Kasumi-1 (cell line): Measurements from ENCODE around the gene ZNF516.

ENCODE experiments used
- DNase-seq, 2 experiments: peaks; one replicate each; lab custom pipeline; 2025; lab: John Stamatoyannopoulos, UW

The ZNF516 gene

GRCh38 chr18:76506974-76507764 is 12.1 kb upstream of the ZNF516 start:
- DNase-seq: no peak

DNA sequence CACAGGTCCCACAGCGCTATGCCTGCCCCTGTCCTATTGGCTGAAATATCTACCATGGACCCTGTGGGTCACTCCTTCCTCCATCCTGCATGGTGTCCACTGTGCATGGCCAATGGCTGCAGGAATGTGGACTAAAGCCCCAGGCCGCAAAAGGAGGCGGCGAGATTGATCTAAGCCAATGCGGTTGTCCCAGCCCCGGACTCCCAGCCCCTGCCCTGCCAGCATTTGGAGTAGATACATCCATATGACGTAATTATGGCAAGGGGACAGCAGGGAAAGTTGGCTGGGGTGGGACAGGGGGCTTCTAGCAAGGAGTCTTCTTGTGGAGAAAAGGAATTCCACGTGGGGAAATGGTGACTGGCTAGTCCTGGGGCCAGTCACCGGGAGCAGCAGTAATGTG is 11.4 kb upstream of the ZNF516 start:
- no peak for DNase-seq

- no peak for DNase-seq
These were observed 10.6 kb upstream of the ZNF516 start for GRCh38 chr18:76505614-76506013.

GRCh38 chr18:76504749-76505148 is 9.7 kb upstream of the ZNF516 start:
- no peak for DNase-seq

DNA sequence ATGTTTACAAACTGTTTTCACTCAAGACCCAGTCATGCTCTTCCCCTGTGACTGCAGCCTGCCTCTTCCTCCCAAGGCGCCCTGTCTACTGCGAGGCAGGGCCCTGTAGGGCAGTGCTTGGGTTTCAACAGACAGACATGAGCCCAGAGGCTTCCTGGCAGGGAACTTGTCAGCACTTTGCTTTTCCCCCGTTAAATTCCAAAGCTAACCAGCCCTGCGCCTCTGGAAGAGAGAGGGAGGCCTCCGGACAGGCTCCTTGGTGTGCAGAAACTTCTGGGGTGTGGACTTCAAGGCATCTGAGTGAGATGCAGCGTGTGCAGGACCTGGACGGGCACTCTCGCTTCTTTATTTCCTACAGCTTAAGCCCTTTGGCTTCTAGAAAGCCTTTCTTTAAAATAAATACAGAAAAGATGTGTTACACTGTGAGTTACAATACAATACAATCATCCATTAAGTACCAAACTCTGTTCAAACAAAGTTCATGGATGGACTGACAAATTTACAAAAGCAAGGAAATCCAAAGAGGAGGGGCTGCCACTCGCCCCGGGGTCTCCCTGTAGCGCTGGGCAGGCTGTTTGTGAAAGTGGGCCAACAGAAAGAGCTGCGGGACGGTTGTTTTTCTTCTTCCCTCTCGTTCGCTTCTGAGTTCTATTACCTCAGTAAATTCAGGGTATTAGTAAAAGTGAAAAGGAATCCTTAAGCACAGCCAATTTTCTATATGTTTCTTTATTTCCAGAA is 8.8 kb upstream of the ZNF516 start:
- no peak for DNase-seq

GRCh38 chr18:76502551-76502950 is 7.5 kb upstream of the ZNF516 start:
- DNase-seq: no peak

DNA sequence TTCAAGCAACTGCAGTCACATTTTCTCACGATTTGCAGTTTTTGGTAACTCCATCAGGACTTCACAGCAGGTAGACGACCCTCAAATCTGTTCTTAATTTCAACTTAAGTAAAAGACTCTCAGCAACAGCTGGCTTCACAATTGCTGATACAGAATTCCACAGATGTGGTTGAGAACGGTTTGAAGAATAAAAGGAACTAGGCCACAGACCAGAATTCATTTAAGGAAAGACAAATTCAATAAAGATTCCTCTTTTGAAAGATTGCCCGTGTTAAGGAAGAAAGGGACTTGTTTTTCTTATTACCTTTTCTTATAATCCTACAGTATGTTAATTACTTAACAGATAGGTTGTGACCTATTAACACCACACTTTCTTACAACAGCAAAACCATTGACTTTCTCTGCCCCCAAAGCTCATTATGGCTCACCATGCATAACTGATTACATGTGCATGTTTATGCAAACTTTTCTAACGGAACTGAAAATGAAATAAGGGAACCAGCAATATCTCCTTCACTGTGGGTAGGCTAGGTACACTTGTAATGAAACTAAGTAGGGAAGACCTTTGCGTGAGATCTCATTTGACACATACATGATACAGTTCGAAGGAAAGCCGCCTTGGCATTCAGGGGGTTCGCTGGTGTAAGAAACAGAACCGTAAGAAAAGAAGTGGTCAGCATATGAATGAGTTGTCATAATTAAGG is 4.7 kb upstream of the ZNF516 start:
- no peak for DNase-seq

GRCh38 chr18:76499021-76499420 is 4.0 kb upstream of the ZNF516 start:
- no peak for DNase-seq

DNA sequence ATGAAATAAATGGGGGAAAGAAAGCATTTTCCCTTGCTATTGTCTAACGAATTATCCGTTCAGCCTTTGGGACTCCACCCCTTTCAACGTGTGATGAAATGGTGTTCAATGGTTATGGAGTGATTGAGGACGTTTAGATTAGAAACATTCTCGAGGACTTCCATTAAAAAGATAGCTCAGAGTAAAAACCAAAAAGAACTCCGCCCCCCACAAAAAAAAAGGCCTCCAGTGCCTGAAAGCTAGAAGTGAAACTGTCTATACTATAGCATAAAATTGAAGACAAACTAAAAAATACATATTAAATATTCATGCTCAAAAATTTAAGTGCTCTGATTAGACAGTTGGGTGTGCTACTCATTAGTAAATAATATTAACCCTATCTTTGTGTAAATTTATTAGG is 3.0 kb upstream of the ZNF516 start:
- no peak for DNase-seq

DNA sequence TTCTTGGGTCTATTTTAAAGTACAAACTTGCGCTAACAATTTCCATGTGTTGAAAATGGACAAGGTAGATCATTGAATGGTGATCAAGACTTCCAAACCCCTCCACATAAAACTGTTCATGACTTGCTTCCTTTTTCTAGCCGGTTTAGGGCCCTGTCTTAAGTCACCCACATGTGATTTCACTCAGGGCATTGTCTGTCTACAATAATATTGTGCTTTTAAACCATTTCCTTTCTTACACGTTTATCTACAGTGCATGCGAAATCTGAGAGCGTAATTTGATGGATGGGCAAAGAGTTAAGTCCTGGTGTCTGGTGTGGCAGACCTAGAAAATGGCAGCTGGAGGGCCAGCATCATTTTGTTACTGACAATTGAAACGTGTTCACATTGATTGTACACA is 2.0 kb upstream of the ZNF516 start:
- DNase-seq: no peak

DNA sequence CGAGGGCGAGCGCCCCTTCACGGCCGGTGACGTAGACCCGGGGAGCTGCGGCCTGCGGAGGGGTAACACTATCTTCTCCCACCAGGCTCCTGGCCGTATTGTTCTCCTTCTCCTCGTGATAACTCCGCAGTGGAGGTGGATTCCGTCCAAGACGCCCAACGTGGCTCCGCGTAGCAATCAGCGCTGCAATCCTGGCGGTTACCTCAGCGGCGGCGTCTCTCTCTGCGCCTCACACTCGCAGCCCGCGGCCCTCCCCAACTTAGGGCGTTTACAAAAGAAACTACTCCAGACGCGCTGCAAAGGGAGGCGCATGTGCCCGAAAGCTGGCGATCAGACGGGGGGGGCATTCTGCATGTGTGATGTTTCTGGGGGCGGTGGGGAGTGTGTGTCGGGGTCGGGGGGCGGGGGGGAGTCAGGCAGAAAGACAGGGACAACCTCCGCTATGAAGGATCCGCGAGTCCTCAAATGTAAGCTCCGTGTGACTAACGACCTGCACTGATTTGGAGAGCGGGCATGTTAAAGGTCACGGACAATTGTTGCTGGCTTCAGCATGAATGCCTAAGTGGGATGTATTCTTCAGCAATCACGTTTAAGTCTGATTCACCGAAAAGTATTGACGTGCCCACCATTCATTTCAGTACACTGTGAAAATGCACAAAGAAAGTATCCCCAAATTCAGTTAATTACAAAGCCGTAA is 1.3 kb upstream of the ZNF516 start:
- DNase-seq: peak; percentile 56 to 73

GRCh38 chr18:76495435-76496193 is 572 bp upstream of the ZNF516 start:
- peak; percentile 25 to 38 for DNase-seq

DNA sequence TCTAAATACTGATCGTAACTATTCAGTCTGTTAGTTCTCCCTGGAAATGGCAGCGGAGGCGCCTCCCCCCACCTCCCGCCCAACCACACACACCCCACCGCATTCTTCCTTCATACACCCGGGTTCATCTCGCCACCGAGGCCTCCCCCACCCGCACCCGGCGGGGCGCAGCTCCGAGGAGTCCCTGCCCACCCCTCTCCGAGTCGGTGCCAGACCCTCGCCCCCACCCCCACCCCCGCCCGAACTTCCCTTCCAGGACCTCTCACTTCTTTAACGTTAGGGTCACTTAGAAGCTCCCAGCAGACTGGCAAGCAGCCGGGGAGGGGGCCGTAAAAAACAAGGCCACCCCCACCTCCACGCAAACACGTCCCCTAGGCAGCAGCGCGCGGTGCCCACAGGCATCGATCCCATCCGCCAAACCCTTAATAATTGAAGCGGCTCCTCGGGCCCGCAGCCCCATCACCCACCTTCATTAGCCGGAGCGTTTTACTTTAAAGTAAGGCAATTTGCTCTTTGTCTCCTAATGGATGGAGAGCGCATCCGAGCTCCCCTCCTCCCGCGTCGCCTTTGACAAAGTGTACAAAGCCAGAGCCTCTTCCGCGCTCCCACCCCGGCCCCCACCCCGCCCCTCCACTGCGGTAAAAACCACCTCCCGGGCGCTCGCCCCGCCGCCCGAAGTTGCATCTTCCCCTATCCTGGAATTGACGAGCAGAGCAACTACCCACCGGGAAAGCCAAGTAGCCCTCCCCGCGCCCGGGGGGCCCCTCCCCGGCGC is 624 bp downstream of the ZNF516 start:
- peak; percentile 41 to 64 for DNase-seq

- DNase-seq: peak; percentile 77 to 80
These were observed 1.6 kb downstream of the ZNF516 start for GRCh38 chr18:76493213-76494161.

- peak; percentile 91 to 95 for DNase-seq
These were observed 2.3 kb downstream of the ZNF516 start for GRCh38 chr18:76492669-76493212.

- DNase-seq: no peak
These were observed 3.0 kb downstream of the ZNF516 start for GRCh38 chr18:76491776-76492668.

GRCh38 chr18:76491473-76491775 is 3.6 kb downstream of the ZNF516 start:
- peak; percentile 55 to 78 for DNase-seq
